ENCODE results near the gene SH3D19.

The SH3D19 gene, protein sequence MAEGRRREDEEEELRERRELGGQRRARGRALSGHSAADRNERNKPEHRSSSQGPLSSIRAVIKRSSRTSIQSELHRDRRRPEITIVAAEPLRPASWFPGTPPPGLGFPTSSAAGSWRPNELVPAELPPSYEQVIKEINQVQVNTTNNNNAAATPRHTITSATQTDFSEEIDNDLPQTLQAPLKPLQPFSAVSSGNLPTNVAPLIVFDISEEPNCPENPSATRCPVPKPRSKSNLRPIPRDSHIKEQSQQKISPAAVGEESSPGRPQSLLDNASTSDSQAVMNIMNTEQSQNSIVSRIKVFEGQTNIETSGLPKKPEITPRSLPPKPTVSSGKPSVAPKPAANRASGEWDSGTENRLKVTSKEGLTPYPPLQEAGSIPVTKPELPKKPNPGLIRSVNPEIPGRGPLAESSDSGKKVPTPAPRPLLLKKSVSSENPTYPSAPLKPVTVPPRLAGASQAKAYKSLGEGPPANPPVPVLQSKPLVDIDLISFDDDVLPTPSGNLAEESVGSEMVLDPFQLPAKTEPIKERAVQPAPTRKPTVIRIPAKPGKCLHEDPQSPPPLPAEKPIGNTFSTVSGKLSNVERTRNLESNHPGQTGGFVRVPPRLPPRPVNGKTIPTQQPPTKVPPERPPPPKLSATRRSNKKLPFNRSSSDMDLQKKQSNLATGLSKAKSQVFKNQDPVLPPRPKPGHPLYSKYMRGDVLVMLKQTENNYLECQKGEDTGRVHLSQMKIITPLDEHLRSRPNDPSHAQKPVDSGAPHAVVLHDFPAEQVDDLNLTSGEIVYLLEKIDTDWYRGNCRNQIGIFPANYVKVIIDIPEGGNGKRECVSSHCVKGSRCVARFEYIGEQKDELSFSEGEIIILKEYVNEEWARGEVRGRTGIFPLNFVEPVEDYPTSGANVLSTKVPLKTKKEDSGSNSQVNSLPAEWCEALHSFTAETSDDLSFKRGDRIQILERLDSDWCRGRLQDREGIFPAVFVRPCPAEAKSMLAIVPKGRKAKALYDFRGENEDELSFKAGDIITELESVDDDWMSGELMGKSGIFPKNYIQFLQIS

DNA sequence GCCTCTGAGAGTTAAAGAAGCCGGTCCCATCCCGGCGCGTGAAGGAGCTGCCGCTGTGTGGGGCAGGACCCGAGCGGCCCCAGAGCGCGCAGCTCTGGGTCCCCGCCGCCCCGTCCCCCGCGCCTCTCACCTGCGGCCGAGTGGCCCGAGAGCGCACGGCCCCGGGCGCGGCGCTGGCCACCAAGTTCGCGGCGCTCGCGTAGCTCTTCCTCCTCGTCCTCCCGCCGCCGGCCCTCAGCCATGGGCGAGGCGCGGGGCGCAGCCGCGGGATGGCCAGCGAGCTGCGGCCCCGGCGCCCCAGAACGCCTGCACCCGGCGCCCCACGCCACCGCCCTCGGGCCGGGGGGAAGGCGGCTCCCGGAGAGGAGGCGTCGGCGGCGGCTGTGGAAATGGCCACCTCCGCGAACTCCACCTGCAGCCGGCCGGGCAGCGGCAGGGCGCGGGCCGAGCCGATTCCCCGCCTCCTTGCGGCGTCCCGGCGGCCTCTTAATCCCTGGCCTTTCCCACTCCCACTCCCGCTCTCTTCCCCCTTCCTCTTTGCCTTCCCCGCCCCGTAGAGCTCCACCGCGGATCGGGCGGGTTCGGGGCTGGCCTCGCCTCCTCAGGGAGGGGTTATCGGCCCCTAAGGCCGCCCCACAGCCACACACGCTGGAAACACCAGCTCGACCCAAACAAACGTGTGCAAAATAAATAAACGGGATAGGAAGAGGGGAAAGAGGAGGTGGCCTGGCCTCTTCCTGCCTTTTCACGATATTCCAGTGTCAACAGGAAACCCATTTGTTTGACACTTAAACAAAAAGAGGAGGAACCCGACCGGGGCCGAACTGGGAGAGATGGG is at the start of gene SH3D19:
TSS of gene SH3D19 (minus strand) at position 495 of the 838 bp plus-strand sequence. CDS start at position 242, 253 bp downstream.
- H3K36me3 Mint-ChIP-seq: no peaks in the 10 kb centered on the region
- no peak within 1 kb of the TSS for H3K27ac Mint-ChIP-seq
- peak within 1 kb of the TSS; percentile 82 for H3K4me3 Mint-ChIP-seq
- H3K27me3 Mint-ChIP-seq: peaks cover 39% of the 10 kb centered on the region
- peaks cover 13% of the 10 kb centered on the region for H3K4me1 Mint-ChIP-seq (ENCODE audit: low read depth)
- H3K9me3 Mint-ChIP-seq (ENCODE audit: low read depth): peaks cover 5% of the 10 kb centered on the region

DNA sequence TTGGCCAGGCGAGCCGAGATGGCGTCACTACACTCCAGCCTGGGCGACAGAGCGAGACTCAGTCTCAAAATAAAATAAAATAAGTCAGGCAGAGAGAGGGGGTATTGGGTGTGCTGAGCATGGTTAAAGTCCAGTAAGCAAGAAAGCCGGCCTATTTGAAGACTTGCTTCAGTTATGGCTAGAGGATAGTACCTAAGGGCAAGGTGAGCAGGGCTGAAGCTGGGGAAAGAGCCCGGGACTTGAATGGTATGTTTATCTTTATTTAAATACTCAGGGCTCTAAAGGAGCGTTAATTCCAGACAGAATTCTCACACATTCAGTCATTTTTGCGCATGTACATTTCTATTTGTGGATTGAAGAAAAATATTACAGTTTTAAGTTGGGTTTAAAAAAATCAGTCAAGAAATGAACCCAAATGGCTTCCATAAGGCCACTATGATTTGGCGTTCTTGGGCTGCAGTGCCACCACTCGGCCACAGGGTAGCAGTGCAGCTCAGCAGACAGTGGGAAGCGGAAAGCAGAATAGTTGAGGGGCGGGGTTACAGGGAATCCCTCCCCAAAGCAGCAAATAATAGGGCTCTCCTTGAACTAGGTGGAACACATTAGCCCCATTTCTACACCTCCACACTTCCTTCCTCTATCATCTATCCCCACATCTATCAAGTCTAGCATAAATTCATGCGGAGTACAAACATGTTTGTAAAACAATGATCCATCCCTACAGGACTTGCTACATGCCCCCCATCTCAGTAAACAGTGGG is 37.2 kb upstream of the SH3D19 start:
- H3K27me3 Mint-ChIP-seq: no peaks in the 10 kb centered on the region
- H3K27ac Mint-ChIP-seq: no peak overlapping the region
- H3K4me1 Mint-ChIP-seq (ENCODE audit: low read depth): peaks cover 2% of the 10 kb centered on the region
- H3K36me3 Mint-ChIP-seq: no peaks in the 10 kb centered on the region
- no peak overlapping the region for H3K4me3 Mint-ChIP-seq
- H3K9me3 Mint-ChIP-seq (ENCODE audit: low read depth): no peaks in the 10 kb centered on the region

DNA sequence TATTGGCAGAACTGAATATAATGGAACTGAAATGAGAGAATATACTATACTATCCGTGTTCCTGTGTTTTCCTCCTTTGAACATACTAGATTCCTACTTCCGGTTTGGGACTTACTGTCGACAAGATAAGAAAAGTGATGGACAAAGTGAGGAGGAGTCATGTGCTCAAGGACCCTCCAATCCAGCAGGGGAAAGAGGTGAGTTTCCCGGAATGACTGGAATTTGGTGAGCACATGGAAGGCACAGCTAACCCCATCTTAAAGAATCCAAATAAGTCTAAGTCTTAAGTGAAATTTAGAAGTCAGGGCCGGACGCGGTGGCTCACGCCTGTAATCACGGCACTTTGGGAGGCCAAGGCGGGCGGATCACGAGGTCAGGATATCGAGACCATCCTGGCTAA is 36.6 kb upstream of the SH3D19 start:
- Mint-ChIP-seq H3K4me3 (no peak overlapping the region), H3K4me1 (ENCODE audit: low read depth) (peaks cover 2% of the 10 kb centered on the region), H3K9me3 (ENCODE audit: low read depth) (no peaks in the 10 kb centered on the region), H3K36me3 (no peaks in the 10 kb centered on the region), H3K27me3 (no peaks in the 10 kb centered on the region), H3K27ac (no peak overlapping the region)

- H3K9me3 Mint-ChIP-seq (ENCODE audit: low read depth): no peaks in the 10 kb centered on the region
- no peak overlapping the region for H3K27ac Mint-ChIP-seq
- H3K27me3 Mint-ChIP-seq: no peaks in the 10 kb centered on the region
- no peak overlapping the region for H3K4me3 Mint-ChIP-seq
- peaks cover 2% of the 10 kb centered on the region for H3K4me1 Mint-ChIP-seq (ENCODE audit: low read depth)
- H3K36me3 Mint-ChIP-seq: no peaks in the 10 kb centered on the region
Observed at GRCh38 chr4:151361126-151361525, 35.7 kb upstream of the SH3D19 start.

DNA sequence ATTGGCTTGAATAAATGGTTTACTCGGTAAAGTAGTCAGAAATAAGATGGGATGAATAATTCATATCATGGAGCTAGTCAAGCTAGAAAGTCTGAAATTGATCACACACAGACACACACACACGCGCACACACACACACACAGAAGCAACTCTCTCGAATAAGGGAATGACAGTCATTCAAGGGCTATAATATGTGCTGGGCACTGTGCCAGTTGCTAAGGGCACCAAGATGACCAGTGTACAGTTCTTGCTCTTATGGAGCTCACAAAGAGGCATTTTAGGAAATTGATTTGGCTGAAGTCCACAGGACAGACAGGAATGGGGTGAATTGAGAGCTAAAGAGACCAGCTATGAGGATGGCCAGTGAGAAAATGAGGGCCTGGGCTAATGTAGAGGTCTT is 34.2 kb upstream of the SH3D19 start:
- H3K27ac Mint-ChIP-seq: no peak overlapping the region
- no peak overlapping the region for H3K4me3 Mint-ChIP-seq
- H3K9me3 Mint-ChIP-seq (ENCODE audit: low read depth): no peaks in the 10 kb centered on the region
- H3K36me3 Mint-ChIP-seq: no peaks in the 10 kb centered on the region
- H3K27me3 Mint-ChIP-seq: peaks cover 6% of the 10 kb centered on the region
- peaks cover 2% of the 10 kb centered on the region for H3K4me1 Mint-ChIP-seq (ENCODE audit: low read depth)

- Mint-ChIP-seq H3K9me3 (ENCODE audit: low read depth) (no peaks in the 10 kb centered on the region), H3K27me3 (peaks cover 6% of the 10 kb centered on the region), H3K4me1 (ENCODE audit: low read depth) (peaks cover 2% of the 10 kb centered on the region), H3K36me3 (no peaks in the 10 kb centered on the region), H3K27ac (no peak overlapping the region), H3K4me3 (no peak overlapping the region)
Observed at GRCh38 chr4:151358266-151358665, 32.9 kb upstream of the SH3D19 start.

GRCh38 chr4:151356510-151356909 is 31.1 kb upstream of the SH3D19 start:
- no peak overlapping the region for H3K4me3 Mint-ChIP-seq
- no peaks in the 10 kb centered on the region for H3K4me1 Mint-ChIP-seq (ENCODE audit: low read depth)
- no peaks in the 10 kb centered on the region for H3K9me3 Mint-ChIP-seq (ENCODE audit: low read depth)
- H3K36me3 Mint-ChIP-seq: no peaks in the 10 kb centered on the region
- H3K27ac Mint-ChIP-seq: no peak overlapping the region
- H3K27me3 Mint-ChIP-seq: peaks cover 6% of the 10 kb centered on the region

DNA sequence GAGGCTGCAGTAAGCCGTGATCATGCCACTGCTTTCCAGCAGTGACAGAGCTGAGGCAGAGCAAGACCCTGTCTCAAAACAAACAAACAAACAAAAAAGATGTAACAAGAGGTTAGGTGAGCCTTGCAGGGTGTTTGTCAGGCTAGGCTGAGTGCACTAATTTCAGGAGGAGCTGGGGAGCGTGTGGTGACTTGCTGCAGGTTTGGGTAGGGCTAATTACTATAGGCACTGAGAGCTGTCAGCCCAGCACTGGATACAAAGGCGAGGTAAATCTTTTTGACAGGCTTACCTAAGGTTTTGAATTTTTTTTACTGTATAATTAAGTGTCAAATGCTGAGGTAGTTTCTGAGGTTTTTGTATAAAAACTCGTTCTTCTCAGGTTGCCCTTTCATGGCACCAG is 29.8 kb upstream of the SH3D19 start:
- Mint-ChIP-seq H3K36me3 (no peaks in the 10 kb centered on the region), H3K9me3 (ENCODE audit: low read depth) (no peaks in the 10 kb centered on the region), H3K27ac (no peak overlapping the region), H3K4me3 (no peak overlapping the region), H3K4me1 (ENCODE audit: low read depth) (no peaks in the 10 kb centered on the region), H3K27me3 (peaks cover 6% of the 10 kb centered on the region)

DNA sequence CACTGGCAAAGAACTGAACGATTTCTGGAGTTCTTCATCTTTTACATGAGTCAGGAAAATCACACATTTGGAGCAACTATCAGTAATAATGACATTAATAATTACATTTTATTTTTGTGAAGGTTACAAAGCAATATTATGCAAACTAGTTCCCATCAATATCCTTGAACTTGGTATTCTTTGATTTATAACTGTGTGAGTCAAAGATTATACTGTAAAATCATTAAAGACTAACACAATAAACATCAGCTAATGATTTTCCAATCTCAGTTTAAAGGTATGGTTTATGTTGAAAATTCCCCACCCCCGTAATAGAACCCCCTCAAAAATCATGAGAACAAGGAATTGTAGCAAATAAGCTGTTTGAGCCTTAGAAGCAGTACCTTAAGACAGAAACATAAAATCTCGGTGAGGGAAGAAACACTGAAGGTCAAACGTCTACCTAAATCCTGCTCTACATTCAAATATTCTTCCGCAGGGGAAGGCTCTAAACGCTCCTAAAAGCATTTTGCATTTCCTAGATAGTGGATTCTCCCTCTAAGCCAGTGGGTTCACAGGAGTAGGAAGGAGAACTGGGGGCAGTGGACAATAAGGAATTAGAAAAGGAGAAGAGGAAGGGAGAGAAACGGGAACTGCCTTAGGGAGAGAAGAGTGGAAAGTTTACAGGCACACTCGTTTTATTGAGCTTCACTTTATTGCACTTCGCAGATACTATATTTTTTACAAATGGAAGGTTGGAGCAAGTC is 22.3 kb upstream of the SH3D19 start:
- no peaks in the 10 kb centered on the region for H3K9me3 Mint-ChIP-seq (ENCODE audit: low read depth)
- no peak overlapping the region for H3K4me3 Mint-ChIP-seq
- no peaks in the 10 kb centered on the region for H3K4me1 Mint-ChIP-seq (ENCODE audit: low read depth)
- H3K36me3 Mint-ChIP-seq: no peaks in the 10 kb centered on the region
- H3K27me3 Mint-ChIP-seq: peaks cover 7% of the 10 kb centered on the region
- no peak overlapping the region for H3K27ac Mint-ChIP-seq

- H3K27me3 Mint-ChIP-seq: peaks cover 7% of the 10 kb centered on the region
- H3K9me3 Mint-ChIP-seq (ENCODE audit: low read depth): no peaks in the 10 kb centered on the region
- no peaks in the 10 kb centered on the region for H3K4me1 Mint-ChIP-seq (ENCODE audit: low read depth)
- no peak overlapping the region for H3K27ac Mint-ChIP-seq
- no peaks in the 10 kb centered on the region for H3K36me3 Mint-ChIP-seq
- H3K4me3 Mint-ChIP-seq: no peak overlapping the region
Observed at GRCh38 chr4:151344948-151345347, 19.5 kb upstream of the SH3D19 start.

- H3K27me3 Mint-ChIP-seq: peaks cover 8% of the 10 kb centered on the region
- no peaks in the 10 kb centered on the region for H3K9me3 Mint-ChIP-seq (ENCODE audit: low read depth)
- H3K27ac Mint-ChIP-seq: no peak overlapping the region
- H3K4me1 Mint-ChIP-seq (ENCODE audit: low read depth): no peaks in the 10 kb centered on the region
- no peaks in the 10 kb centered on the region for H3K36me3 Mint-ChIP-seq
- no peak overlapping the region for H3K4me3 Mint-ChIP-seq
Observed at GRCh38 chr4:151340751-151341385, 15.5 kb upstream of the SH3D19 start.

GRCh38 chr4:151339467-151339866 is 14.1 kb upstream of the SH3D19 start:
- Mint-ChIP-seq H3K27ac (no peak overlapping the region), H3K4me3 (no peak overlapping the region), H3K9me3 (ENCODE audit: low read depth) (no peaks in the 10 kb centered on the region), H3K36me3 (no peaks in the 10 kb centered on the region), H3K4me1 (ENCODE audit: low read depth) (no peaks in the 10 kb centered on the region), H3K27me3 (peaks cover 13% of the 10 kb centered on the region)

All from activated naive CD8-positive, alpha-beta T cell (primary cell).